ENCODE measurements around the gene TIPARP. TPM values are rescaled to one million over a fixed set of nuclear protein-coding genes. Genes with fewer than 3 reads are reported as not detected.

The TIPARP gene
- total and polyA plus RNA-seq, 2 experiments from 2014 or later, result 4.5 to 6.9 TPM

- H3K27me3 Mint-ChIP-seq (ENCODE audit: insufficient read depth, low read depth, poor library complexity), result no peaks in the 10 kb centered on the region
- H4K20me1 ChIP-seq (replicated peaks; ENCODE audit: insufficient read depth), result no peaks in the 10 kb centered on the region
- H3K4me3 Mint-ChIP-seq, result no peak overlapping the region
- ATAC-seq (no peak), DNase-seq (ENCODE audit: low spot score) (no peak)
- no peak for TF ChIP-seq STAT1 (IDR thresholded peaks at IDR 0.05; ENCODE audit: unreplicated experiment)
- TF ChIP-seq ZNF331 (CRISPR knock-in tag; IDR thresholded peaks at IDR 0.05; ENCODE audit: low read depth), result no peak
- no peak for TF ChIP-seq REST (IDR thresholded peaks at IDR 0.05; ENCODE audit: unreplicated experiment)
- TF ChIP-seq POLR2AphosphoS5 (IDR thresholded peaks at IDR 0.05; ENCODE audit: low read depth), result no peak
- no peak for TF ChIP-seq EZH2phosphoT487 (IDR thresholded peaks at IDR 0.05; ENCODE audit: unreplicated experiment)
- TF ChIP-seq JUNB (IDR thresholded peaks at IDR 0.05; ENCODE audit: unreplicated experiment), result no peak
- TF ChIP-seq NANOG (IDR thresholded peaks at IDR 0.05; ENCODE audit: borderline replicate concordance), result no peak
- no peak overlapping the region for H3K4me2 ChIP-seq
- no peak overlapping the region for H3K27ac Mint-ChIP-seq
- H3K79me2 ChIP-seq (replicated peaks; ENCODE audit: insufficient read depth), result no peaks in the 10 kb centered on the region
- H3K4me1 Mint-ChIP-seq, result peaks cover 18% of the 10 kb centered on the region
- H3K9me2 ChIP-seq (ENCODE audit: insufficient read depth), result no peaks in the 10 kb centered on the region
- no peaks in the 10 kb centered on the region for H3K27me3 ChIP-seq (ENCODE audit: insufficient read depth)
- no peaks in the 10 kb centered on the region for H3K36me3 ChIP-seq (ENCODE audit: insufficient read depth)
- H3K36me3 Mint-ChIP-seq (ENCODE audit: low read depth), result no peaks in the 10 kb centered on the region
- peaks cover 15% of the 10 kb centered on the region; the same call in 1 of the 2 replicates for H3K4me1 ChIP-seq (ENCODE audit: insufficient read depth)
- no peak overlapping the region for H3K4me3 ChIP-seq
- no peaks in the 10 kb centered on the region for H3K9me3 Mint-ChIP-seq
- no peak overlapping the region for H2AFZ ChIP-seq
- no peak overlapping the region for H3K27ac ChIP-seq (ENCODE audit: low read depth)
- no peaks in the 10 kb centered on the region for H3F3A ChIP-seq (replicated peaks; ENCODE audit: low read depth)
Observed at GRCh38 chr3:156666073-156666472, 8.3 kb upstream of the TIPARP start.

- H3K79me2 ChIP-seq (replicated peaks; ENCODE audit: insufficient read depth), result no peaks in the 10 kb centered on the region
- no peaks in the 10 kb centered on the region for H3F3A ChIP-seq (replicated peaks; ENCODE audit: low read depth)
- ATAC-seq (peak; percentile 54), DNase-seq (ENCODE audit: low spot score) (peak; percentile 23)
- no peaks in the 10 kb centered on the region for H3K36me3 ChIP-seq (ENCODE audit: insufficient read depth)
- no peaks in the 10 kb centered on the region for H4K20me1 ChIP-seq (replicated peaks; ENCODE audit: insufficient read depth)
- peak overlapping the region; percentile 30; the same call in 1 of the 2 replicates for H3K27ac Mint-ChIP-seq
- no peaks in the 10 kb centered on the region for H3K36me3 Mint-ChIP-seq (ENCODE audit: low read depth)
- H3K4me2 ChIP-seq, result 0 out of 2 replicates have a peak overlapping the region, but pooled peaks have one; percentile 40
- no peaks in the 10 kb centered on the region for H3K9me3 Mint-ChIP-seq
- peaks cover 18% of the 10 kb centered on the region for H3K4me1 Mint-ChIP-seq
- H3K27me3 ChIP-seq (ENCODE audit: insufficient read depth), result peaks cover 5% of the 10 kb centered on the region; the same call in 1 of the 2 replicates
- H3K4me1 ChIP-seq (ENCODE audit: insufficient read depth), result peaks cover 15% of the 10 kb centered on the region; the same call in 1 of the 2 replicates
- H2AFZ ChIP-seq, result no peak overlapping the region
- H3K27ac ChIP-seq (ENCODE audit: low read depth), result no peak overlapping the region
- no peaks in the 10 kb centered on the region for H3K27me3 Mint-ChIP-seq (ENCODE audit: insufficient read depth, low read depth, poor library complexity)
- H3K4me3 Mint-ChIP-seq, result no peak overlapping the region
- no peak overlapping the region for H3K4me3 ChIP-seq
- H3K9me2 ChIP-seq (ENCODE audit: insufficient read depth), result no peaks in the 10 kb centered on the region
- TF ChIP-seq JUNB (IDR thresholded peaks at IDR 0.05; ENCODE audit: unreplicated experiment) (no peak), ZNF114 (CRISPR knock-in tag; IDR thresholded peaks at IDR 0.05) (no peak), ZNF462 (CRISPR knock-in tag; IDR thresholded peaks at IDR 0.05) (no peak), ETS1 (IDR thresholded peaks at IDR 0.05) (no peak)
Observed at GRCh38 chr3:156668073-156668763, 6.2 kb upstream of the TIPARP start.

All from GM23338 (cell line).